ENCODE results near the gene BHLHE40.

- TF ChIP-seq ZFP3 (CRISPR knock-in tag; IDR thresholded peaks at IDR 0.05) = no peak
- TF ChIP-seq, protein P1, sequence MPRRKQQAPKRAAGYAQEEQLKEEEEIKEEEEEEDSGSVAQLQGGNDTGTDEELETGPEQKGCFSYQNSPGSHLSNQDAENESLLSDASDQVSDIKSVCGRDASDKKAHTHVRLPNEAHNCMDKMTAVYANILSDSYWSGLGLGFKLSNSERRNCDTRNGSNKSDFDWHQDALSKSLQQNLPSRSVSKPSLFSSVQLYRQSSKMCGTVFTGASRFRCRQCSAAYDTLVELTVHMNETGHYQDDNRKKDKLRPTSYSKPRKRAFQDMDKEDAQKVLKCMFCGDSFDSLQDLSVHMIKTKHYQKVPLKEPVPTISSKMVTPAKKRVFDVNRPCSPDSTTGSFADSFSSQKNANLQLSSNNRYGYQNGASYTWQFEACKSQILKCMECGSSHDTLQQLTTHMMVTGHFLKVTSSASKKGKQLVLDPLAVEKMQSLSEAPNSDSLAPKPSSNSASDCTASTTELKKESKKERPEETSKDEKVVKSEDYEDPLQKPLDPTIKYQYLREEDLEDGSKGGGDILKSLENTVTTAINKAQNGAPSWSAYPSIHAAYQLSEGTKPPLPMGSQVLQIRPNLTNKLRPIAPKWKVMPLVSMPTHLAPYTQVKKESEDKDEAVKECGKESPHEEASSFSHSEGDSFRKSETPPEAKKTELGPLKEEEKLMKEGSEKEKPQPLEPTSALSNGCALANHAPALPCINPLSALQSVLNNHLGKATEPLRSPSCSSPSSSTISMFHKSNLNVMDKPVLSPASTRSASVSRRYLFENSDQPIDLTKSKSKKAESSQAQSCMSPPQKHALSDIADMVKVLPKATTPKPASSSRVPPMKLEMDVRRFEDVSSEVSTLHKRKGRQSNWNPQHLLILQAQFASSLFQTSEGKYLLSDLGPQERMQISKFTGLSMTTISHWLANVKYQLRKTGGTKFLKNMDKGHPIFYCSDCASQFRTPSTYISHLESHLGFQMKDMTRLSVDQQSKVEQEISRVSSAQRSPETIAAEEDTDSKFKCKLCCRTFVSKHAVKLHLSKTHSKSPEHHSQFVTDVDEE (CRISPR knock-in tag; IDR thresholded peaks at IDR 0.05) = no peak
- TF ChIP-seq, protein P2, sequence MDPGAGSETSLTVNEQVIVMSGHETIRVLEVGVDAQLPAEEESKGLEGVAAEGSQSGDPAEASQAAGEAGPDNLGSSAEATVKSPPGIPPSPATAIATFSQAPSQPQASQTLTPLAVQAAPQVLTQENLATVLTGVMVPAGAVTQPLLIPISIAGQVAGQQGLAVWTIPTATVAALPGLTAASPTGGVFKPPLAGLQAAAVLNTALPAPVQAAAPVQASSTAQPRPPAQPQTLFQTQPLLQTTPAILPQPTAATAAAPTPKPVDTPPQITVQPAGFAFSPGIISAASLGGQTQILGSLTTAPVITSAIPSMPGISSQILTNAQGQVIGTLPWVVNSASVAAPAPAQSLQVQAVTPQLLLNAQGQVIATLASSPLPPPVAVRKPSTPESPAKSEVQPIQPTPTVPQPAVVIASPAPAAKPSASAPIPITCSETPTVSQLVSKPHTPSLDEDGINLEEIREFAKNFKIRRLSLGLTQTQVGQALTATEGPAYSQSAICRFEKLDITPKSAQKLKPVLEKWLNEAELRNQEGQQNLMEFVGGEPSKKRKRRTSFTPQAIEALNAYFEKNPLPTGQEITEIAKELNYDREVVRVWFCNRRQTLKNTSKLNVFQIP (CRISPR knock-in tag; IDR thresholded peaks at IDR 0.05; ENCODE audit: borderline replicate concordance, low read depth) = no peak
These were observed 24.8 kb upstream of the BHLHE40 start for GRCh38 chr3:4954256-4955000.
